ENCODE results near the gene POU3F3.

The POU3F3 gene

DNA sequence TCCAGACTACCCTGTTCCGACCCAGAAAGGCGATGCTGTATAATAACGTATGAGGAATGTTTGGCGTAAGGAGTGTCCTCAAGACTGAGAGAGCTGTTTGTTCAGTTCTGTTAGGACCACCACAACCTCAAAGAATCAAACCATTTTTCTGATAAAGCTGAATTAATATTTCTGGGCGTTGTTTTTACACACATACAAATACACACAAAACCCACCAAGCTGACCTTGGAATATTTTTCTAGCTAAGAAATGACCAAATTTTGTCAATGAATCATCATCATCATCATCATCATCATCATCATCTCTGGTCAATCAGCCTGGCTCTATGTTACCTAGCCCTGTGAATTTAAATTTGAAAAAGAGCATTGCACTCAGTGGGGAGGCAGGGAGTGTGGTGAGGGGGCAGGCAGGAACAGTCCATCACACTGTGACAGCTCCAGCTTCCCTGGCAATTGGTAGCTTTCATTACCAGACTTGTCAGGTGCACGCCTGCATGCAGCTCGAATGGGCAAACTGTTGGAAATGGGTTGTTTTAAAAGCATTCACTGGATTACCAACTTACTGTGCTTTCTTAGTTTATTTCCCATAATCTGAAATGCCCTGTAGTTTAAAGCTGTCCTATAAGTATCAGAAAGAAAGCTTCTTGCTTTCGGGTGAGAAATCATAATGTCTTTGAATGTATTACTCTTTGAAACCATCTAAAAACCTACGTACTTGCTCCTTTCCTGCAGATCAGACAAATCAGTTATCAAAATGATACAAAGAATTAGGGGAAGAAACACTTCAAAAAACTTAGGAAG lies 6.9 kb upstream of the POU3F3 start:
- DNase-seq (ENCODE audit: low read depth) = no peak

DNA sequence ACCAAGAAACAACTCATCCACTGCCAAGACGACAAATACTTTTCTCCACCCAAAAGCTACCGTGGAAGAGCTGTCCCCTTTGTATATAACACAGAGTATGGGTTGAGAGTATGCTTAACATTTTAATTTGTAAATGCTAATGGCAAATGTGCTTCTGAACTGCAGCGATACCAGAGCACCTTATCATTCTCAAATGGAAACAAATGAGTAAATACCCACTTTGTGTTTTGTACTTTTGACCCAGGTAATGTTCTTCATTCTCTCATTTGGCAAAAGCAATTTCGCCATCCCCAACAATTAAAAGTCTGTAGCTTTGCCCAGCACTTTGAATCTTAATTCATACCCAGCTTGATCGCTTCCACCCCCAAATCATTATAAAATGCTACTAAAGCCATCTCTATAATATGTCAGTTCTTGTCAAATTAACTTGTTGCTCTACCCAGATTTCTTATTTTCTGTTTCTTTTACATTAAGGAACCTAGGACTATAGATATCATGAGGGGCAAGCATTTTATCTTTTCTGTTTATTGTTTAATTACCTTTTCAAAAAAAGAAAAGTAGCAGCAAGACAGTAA lies 6.2 kb upstream of the POU3F3 start:
- no peak for DNase-seq (ENCODE audit: low read depth)

DNA sequence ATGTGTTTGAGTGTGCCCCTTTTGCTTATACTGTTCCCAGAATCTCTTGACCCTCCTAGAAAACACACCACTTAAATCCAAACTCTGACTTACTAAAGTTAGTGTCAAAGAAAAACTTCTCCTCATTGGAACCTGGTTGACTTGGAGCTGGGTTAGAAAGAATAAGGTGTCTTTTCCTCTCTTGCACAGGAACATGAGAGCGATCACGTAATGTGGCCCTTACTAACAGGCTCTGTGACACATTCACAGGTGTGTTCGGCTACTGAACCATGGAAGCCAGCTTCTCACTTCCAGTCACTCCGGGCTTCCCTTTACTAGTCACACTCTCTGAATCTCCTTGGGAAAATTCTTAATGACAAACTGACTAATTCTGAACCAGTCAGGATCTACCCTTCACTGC lies 5.4 kb upstream of the POU3F3 start:
- DNase-seq (ENCODE audit: low read depth) = no peak

DNA sequence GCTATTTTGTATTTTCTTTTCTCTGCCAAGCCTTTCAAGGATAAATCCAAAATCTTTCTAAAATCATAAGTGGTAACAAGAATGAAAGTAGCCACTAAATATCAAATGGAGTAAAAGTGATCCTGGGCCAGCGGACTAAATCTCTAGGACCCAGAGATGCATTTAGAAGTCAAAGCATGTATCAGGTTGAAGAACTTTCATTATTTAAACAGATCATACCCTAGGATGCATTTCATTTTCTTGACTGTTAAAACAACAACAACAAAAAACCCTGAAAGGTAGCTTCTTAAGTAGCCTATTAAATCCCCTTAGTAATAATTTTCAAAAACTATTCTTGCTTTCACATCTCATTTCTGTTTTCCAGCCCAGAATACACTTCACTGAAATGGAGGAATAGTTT lies 4.8 kb upstream of the POU3F3 start:
- DNase-seq (ENCODE audit: low read depth) = no peak

DNA sequence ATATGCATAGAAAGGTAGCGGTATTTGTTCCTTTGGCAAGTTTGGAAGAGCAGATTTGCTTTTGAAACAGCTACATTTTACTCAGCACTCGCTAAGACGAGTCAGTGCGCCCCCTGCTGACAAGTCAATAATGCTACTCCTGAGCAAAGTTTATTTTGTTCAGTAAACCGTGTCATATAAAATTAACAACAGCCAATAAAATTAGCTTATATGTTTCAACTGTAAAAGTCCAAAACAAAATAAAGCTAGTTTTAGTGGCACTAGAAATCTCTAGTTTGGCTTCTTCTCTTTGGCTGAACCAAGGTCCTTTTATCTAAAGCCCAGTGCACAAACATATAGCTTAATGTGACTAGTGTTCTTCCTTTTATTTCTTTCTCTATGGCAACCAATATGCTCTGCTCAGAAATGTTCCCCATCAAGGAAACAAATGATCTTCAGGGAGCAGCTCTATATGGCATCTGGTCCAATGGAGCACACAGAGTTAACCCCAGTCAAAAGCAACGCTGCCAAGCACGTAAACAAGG lies 4.2 kb upstream of the POU3F3 start:
- DNase-seq (ENCODE audit: low read depth) = no peak

DNA sequence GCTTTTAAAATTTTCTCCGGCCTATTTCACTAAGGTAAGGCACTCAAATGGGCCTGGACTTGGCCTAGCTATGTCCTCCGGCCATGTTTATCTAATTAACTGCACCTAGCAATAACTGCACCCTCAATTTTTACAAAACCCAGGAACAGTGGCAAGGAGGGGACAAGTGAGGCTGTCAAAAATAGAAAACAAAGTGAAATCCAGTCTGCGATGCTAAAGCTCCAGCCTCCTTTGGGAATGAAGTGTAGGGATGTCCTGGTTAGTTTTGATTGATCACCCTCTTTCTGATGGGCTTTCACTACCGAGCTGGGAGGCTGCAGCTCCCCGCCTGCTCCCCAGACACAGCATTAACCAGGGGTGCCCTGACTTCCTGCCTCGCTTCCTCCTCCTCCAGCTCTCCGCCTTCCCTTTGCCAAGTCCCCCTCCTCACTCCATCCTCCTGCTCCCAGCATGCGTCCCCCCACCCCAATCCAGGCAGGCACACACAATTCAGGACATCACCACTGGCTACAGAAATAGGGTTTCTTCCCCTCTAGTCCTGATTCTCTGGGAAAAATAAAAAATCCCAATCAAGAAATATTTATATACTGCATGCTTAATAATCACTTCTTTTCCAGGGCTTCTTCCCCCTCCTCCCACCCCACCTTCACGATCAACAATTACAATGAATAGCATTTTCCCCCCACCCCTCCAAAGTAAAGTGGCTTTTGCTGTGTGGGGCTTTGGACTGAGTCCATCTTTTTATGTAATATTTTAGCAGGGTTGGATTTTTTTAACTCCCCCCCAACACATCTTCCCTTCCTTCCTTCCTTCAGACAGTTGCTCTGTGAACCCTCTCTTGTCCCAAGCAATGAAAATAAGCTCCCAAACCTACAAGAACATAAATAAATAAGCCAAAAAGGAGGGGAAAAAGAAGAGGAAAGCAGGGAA lies 3.3 kb upstream of the POU3F3 start:
- DNase-seq (ENCODE audit: low read depth) = no peak

DNA sequence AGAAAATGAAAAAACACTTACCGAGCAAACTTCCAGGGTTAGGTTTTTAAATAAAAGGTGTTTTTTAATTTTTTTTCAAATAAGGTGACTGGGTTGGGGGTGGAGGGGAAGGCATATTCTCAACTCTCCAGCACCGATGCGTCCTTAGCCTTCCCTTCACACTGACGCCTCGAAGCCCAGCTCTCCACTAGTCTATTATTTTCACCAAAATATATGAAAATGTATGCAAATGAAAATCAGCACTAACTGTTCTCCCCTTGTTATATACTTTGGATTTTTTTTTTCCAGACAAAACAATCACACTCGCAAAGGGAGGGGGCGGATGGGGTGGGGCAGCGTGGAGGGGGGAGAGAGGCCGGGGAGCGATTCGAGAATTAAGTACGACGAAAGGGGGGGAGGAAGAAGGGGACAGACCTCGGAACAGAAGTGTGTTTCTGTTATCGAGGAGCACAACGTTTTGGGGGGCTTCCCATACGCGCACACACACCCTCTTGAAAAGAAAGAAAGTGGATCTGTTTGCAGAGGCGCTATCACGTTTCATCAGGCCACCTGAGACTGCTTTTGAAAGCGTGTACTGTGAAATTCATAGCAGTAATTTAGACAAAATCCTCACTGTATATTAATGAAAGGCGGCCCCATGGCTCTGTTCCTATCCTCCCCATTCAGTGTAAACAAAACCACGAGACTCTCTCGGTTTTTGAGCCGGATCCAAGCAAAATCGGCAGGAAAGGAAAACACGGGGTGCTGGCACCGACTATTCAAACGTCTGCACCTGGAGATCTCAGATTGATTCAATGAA lies 2.4 kb upstream of the POU3F3 start:
- DNase-seq (ENCODE audit: low read depth) = no peak

DNA sequence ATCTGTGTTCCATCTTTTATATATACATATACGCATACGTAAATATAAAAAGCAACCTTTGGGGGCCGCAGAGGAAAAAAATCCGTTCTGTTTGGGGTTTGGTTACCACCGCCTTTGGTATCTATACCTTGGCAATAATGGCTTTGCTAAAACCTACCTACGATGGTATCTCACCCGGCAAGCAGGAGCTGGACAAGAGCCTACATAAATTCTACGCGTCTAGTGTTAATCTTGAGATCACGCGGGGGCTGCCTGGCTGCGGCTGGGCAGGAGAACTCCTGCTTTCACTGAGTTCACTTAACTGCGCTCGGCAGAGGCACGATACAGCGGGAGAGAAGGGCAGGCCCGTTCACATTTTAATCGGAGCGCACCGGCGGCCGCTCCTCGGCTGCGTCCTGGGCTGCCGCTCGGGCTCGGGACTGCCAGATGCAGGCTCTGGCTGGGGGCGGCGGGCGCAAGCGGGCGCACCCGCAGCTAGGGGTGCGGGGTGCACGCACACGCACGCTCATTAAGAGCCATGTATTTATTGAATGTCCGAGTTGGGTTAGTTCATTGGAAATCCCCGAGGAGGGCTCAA lies 1.7 kb upstream of the POU3F3 start:
- no peak for DNase-seq (ENCODE audit: low read depth)

DNA sequence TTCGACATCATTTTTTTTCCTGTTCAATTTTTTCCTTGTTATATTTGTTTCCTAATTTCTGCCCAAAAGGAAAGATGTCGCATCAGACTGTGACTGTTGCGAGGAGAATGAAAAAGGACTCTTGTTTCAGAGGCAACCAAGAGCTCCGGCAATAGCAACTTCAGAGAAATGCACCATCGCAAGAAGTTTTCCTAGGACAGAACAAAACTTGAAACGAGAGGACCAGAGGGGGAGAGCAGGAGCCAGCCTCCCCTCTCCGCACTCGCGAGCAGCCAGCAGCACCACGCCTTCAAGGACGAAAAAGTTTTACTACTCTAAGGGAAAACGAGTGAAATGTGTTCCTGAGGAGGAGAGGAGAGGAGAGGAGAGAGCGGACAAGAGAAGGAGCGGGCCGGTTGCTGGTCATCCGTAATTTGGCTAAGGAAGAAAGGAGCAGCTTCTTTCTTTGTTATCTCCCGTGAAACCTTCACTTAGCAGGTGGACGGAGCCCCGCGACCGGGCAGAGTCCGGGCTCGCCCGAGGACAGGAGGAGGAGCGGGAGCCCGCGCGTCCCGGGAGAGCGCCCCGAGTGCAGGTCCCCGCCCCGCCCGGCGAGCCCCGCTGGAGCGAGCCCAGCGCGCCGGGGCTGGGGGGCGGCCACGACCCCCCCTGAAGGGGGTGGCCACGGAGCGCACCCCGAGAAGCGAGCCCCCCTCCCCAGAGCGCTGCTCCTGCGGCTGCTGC lies 744 bp downstream of the POU3F3 start:
- DNase-seq (ENCODE audit: low read depth) = no peak

DNA sequence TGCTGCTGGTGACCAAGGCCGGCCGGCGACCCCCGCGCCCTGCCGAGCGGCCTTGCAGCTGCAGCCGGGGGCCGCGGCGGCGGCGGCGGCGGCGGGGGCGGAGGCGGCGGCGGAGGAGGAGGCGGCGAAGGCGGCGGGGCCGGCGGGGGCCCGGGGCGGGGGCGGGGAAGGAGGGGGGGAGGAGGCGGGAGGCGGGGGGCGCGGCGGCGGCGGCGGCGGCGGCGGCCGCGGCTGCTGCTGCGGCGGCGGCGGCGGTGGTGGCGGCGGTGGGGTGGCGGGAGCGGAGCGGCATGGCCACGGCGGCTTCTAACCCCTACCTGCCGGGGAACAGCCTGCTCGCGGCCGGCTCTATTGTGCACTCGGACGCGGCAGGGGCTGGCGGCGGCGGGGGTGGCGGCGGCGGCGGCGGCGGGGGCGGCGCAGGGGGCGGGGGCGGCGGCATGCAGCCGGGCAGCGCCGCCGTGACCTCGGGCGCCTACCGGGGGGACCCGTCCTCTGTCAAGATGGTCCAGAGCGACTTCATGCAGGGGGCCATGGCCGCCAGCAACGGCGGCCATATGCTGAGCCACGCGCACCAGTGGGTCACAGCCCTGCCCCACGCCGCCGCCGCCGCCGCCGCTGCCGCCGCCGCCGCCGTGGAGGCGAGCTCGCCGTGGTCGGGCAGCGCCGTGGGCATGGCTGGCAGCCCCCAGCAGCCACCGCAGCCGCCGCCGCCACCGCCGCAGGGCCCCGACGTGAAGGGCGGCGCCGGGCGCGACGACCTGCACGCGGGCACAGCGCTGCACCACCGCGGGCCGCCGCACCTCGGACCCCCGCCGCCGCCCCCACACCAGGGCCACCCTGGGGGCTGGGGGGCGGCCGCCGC lies 1.5 kb downstream of the POU3F3 start:
- DNase-seq (ENCODE audit: low read depth) = no peak

DNA sequence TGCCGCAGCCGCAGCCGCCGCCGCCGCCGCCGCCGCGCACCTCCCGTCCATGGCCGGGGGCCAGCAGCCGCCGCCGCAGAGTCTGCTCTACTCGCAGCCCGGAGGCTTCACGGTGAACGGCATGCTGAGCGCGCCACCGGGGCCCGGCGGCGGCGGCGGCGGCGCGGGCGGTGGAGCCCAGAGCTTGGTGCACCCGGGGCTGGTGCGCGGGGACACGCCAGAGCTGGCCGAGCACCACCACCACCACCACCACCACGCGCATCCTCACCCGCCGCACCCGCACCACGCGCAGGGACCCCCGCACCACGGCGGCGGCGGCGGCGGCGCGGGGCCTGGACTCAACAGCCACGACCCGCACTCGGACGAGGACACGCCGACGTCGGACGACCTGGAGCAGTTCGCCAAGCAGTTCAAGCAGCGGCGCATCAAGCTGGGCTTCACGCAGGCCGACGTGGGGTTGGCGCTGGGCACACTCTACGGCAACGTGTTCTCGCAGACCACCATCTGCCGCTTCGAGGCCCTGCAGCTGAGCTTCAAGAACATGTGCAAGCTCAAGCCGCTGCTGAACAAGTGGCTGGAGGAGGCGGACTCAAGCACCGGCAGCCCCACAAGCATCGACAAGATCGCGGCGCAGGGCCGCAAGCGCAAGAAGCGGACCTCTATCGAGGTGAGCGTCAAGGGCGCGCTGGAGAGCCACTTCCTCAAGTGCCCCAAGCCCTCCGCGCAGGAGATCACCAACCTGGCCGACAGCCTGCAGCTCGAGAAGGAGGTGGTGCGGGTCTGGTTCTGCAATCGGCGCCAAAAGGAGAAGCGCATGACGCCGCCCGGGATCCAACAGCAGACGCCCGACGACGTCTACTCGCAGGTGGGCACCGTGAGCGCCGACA lies 2.4 kb downstream of the POU3F3 start:
- no peak for DNase-seq (ENCODE audit: low read depth)

DNA sequence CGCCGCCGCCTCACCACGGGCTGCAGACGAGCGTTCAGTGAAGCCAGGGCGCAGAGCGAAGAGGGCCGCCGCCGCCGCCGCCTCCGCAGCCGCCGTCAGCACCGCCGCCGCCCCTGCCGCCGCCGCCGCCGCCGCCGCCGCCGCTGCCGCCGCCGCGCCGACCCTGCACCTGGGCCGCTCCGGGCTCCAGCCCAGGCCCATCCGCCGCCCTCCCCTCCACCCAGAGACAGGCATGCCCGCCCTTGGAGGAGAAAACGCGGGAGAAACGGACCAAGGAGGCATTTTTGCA lies 3.0 kb downstream of the POU3F3 start:
- DNase-seq (ENCODE audit: low read depth) = no peak

DNA sequence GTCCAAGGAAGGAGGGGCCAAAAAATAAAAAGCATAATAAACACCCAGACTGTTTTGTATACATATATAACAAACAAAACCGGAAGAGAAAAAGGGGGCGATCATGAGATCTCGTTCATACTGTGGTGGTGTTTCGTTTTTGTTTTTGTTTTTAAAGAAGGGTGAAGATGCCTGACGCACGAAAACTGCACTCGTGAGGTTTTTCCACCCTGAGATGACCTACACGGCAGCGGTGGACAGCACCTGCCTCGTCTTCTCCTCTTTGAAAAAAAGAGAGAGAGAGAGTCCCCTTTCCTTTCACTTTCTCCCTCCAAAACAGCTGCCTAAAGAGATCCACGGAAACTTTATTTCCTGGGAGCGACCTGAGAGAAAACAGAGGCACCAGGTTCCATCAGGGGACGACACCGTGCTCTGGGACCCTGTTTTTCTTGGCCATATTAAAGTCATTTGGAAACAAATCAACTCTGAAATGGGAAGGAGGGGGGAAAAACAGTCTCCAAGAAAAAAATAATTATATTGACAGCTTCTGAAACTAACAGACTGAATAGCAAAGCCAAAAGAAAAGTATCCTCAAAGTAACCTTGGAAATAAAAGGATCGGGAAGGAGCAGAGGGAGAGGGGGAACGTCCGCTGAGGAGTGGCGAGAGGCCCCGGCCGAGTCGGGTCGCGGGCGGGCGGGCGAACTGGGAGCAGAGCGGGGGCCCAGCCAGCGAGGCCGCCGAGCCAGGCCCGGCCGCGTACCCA lies 3.5 kb downstream of the POU3F3 start:
- no peak for DNase-seq (ENCODE audit: low read depth)

DNA sequence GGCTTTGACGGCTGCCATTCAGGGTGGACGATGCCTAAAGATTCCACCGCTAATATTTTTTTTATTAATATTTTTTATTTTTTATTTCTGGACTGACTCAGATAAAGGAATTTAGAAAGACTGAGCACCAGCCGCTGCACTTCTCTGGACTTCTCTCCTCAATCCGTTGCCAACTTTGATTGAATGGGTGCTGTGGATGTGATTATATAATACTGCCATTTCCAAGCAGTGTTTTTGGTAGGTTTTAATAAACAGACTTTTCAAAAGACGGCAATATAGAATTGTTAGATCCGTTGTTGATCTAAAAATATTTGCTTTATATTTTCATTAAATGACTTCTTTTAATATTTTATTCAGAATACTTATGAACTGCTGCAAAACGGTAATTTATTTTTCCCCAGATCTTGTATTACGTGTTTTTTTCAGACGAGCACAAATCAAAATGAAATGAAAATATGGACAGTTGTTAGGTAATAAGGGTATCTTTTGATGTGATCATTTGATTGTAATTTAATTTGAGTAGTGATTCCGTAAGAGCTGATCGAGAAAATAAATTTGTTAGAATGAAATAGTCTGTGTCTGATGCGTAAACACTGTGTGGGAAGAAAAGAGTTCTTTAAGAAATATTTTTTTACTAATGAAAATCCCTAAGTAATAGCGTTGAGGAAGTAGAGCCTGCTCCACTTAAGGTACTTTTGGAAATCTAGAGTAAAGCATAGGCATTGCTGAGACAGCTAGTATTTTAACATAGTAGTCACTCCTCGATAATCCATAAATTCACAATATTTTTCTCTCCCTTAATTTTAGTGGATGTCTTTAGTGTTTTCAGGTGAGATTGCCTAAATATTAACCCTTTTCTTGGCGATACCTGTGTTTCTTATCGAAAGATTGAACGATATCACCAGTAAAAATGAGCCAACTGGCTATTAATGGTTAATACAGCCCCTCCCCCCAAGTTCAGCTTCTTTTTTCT lies 4.4 kb downstream of the POU3F3 start:
- no peak for DNase-seq (ENCODE audit: low read depth)

DNA sequence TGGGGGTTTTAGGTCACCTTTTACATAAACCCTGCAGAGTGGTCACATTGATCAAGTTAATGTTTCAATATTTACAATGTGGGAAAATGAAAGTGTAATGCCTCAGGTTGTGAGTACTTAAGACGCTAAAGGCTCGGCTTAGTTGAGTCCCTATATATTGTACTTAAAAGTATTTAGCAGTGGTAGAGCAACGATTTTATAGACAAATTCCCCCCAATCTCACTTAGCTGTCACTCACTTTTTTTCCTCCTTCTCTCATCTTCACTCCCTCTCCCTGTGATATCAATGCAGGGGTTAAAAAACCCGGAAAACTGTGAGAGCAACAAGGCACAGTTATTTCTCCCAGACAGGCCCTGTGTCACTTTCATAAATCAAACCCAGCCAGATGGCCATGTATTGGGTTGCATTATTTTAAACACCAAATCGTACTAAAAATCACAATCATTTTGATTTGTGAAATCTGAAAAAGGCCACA lies 5.4 kb downstream of the POU3F3 start:
- no peak for DNase-seq (ENCODE audit: low read depth)

DNA sequence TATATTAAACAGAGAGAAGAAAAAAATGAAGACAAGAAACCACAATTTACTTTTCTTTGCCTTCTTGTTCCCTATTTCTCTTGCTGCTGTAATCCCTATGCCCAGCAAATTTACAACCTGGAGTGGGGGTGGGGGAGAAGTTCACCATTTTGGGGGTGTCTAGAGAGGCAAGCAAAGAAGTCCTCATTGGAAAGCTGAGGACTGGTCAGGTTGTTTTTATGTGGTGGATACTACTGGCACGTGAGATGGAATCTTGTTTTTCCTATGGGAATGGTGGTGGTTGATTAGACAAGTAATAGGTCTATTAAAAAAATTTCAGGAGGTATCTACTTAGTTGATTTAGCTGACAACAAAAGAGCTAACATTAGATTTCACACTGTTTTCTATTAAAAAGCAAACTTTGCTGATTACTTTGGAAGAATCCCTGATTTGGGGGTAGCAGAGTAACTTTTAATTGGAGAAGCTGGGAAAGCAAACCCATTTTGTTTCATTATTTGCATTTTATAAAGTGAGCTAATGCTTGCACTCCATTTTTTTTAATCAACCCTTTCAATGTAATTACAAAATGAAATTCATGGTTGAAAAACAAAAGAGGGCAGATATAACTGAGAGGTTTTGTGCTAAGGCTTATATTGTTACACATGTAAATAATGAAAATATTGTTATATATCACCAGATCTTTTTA lies 6.0 kb downstream of the POU3F3 start:
- no peak for DNase-seq (ENCODE audit: low read depth)

All from activated T-helper 9 cell treated with anti-CD3 and anti-CD28 coated beads, Interleukin-2, amount 50 U/mL, for 16 hours (primary cell).